Esophagus muscularis mucosa (tissue), 4 donors: ENCODE results near the gene HAGHL.

Source experiments
- CTCF ChIP-seq, 3 experiments: fragments of 200-600 bp in 2 of 3; fragments of 450-650 bp in 1 of 3; sonication (generic) in 2 of 3; IDR thresholded peaks; one replicate each; pipeline ENCODE4 v1.5.1; 2017 to 2019; ENCODE audit warnings: antibody characterized with exemption in 3 of 3, mild to moderate bottlenecking in 2 of 3, moderate library complexity in 1 of 3
- EP300 ChIP-seq: sonication (generic); formaldehyde crosslinking; IDR thresholded peaks from one replicate; pipeline ENCODE4 v1.6.1; 2017; ENCODE audit warnings: antibody characterized with exemption
- POLR2AphosphoS5 ChIP-seq, 2 donors: sonication (generic); formaldehyde crosslinking; IDR thresholded peaks; one replicate each; pipeline ENCODE4 v1.6.1; 2017; ENCODE audit warnings: antibody characterized with exemption in 2 of 2

GRCh38 chr16:778447-778846, 51.5 kb downstream of the HAGHL start:
- TF ChIP-seq CTCF (IDR thresholded peaks at IDR 0.05) (no peak), EP300 (no peak), POLR2AphosphoS5 (IDR thresholded peaks at IDR 0.05) (no peak)
